Measurements from ENCODE around the gene EFHB. TPM values are rescaled to one million over a fixed set of nuclear protein-coding genes. Genes with fewer than 3 reads are reported as not detected.

The EFHB gene
- total RNA-seq, 4 donors from 2014 or later = 0.67 to 0.76 TPM; not detected in 2

- WGBS, 2 donors = 42 to 47% methylated on average over 1 of the region's 1 CpG
- intact Hi-C loops (cut with DNase I) = no loop called here
- TF ChIP-seq CTCF (IDR thresholded peaks at IDR 0.05) (no peak), POLR2A (IDR thresholded peaks at IDR 0.05) (no peak)
- Histone ChIP-seq H3K4me1 (no peaks in the 10 kb centered on the region), H3K27me3 (peaks cover 0 to 8% (median 0%) of the 10 kb centered on the region in 4 donors), H3K4me3 (no peak overlapping the region), H3K9me3 (no peaks in the 10 kb centered on the region), H3K36me3 (no peaks in the 10 kb centered on the region), H3K27ac (no peak overlapping the region)
- DNase-seq = no peak
Measured at GRCh38 chr3:19931767-19932188, 2.2 kb downstream of the EFHB start.

DNA sequence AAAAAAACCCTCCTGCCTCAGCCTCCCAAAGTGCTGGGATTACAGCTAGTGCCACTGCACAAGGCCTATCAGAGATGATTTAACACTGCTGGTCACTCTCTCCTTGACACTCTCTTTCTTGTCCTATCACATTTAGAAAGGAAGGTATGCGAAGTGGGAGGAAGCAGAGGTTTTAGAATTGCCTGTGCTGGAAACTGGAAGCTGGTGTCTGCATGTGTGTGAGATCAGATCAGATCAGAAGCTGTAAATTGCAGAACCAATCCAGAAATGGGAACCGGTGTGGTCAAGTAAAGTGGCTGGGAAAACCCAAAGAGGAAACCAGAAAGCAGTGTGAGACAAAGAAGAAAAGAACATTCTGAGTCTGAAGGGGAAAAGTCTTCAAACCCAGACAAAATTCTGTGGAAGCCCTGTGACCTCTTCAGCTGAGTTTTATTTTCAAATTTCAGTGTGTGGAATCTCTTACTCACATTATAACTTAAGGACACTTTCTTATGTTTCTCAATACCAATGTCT, 2.8 kb downstream of the EFHB start:
- intact Hi-C loops (cut with DNase I) = no loop called here
- H3K9me3 ChIP-seq = no peaks in the 10 kb centered on the region
- H3K4me3 ChIP-seq = no peak overlapping the region
- H3K4me1 ChIP-seq = no peaks in the 10 kb centered on the region
- 62% methylated on average over 2 of the region's 2 CpGs for WGBS, 2 donors
- peaks cover 0 to 8% (median 0%) of the 10 kb centered on the region in 4 donors for H3K27me3 ChIP-seq
- no peak overlapping the region for H3K27ac ChIP-seq
- no peak for DNase-seq
- TF ChIP-seq POLR2A (IDR thresholded peaks at IDR 0.05) = no peak
- no peak for TF ChIP-seq CTCF (IDR thresholded peaks at IDR 0.05)
- no peaks in the 10 kb centered on the region for H3K36me3 ChIP-seq

DNA sequence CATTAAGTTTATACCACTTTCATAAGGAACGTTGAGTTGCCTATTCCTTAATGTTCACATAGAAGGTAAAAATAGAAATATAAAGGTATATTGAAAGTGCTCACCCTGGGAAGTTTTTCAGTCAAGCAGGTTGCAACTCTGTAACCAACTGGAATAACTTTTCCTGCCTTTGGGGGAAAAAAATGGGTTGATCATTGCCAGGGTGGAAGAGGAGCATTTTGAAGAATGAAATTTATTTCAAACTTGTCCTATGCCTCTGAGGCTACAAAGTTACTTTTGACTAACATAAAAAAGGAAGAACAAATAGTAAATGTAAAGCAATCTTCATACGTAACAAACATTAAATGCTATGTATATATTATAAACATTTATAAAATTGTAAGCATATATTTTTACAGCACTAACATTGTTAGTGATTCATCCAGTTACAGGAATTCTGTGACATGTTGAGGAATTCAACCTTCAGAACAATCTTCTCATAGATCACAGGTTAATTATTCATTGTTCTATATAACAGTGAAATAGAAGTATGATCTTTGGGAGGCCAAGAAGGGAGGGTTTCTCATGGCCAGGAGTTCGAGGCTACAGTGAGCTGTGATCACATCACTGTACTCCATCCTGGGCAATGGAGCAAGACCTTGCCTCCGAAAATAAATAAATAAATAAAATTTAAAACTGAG, 13.5 kb downstream of the EFHB start:
- H3K36me3 ChIP-seq = no peaks in the 10 kb centered on the region
- intact Hi-C loops (cut with DNase I) = no loop called here
- H3K4me1 ChIP-seq = no peaks in the 10 kb centered on the region
- WGBS, 2 donors = 65 to 79% methylated on average over 4 of the region's 4 CpGs
- no peak overlapping the region for H3K4me3 ChIP-seq
- no peak for DNase-seq
- no peaks in the 10 kb centered on the region for H3K27me3 ChIP-seq
- H3K9me3 ChIP-seq = no peaks in the 10 kb centered on the region
- no peak for TF ChIP-seq POLR2A (IDR thresholded peaks at IDR 0.05)
- no peak for TF ChIP-seq CTCF (IDR thresholded peaks at IDR 0.05)
- no peak overlapping the region for H3K27ac ChIP-seq

GRCh38 chr3:19917167-19917566, 16.9 kb downstream of the EFHB start:
- DNase-seq = no peak
- no peak overlapping the region for H3K27ac ChIP-seq
- H3K27me3 ChIP-seq = no peaks in the 10 kb centered on the region
- TF ChIP-seq POLR2A (IDR thresholded peaks at IDR 0.05) (no peak), CTCF (IDR thresholded peaks at IDR 0.05) (no peak)
- 92 to 94% methylated on average over 1 of the region's 1 CpG for WGBS, 2 donors
- H3K9me3 ChIP-seq = no peaks in the 10 kb centered on the region
- H3K36me3 ChIP-seq = no peaks in the 10 kb centered on the region
- intact Hi-C loops (cut with DNase I) = no loop called here
- no peak overlapping the region for H3K4me3 ChIP-seq
- H3K4me1 ChIP-seq = no peaks in the 10 kb centered on the region

DNA sequence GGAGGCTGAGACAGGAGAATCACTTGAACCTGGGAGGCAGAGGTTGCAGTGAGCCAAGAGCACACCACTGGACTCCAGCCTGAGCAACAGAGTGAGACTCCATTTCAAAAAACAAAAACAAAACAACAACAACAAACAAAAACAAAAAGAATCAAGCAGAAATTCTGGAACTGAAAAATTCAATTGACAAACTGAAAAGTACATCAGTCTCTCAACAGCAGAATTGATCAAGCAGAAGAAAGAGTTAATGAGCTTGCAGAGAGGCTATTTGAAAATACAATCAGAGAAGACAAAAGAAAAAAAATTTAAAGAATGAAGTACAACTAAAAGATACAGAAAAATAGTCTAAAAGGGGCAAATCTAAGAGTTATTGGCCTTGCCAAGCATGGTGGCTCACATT, 22.6 kb downstream of the EFHB start:
- intact Hi-C loops (cut with DNase I) = no loop called here
- H3K27ac ChIP-seq = no peak overlapping the region
- H3K4me1 ChIP-seq = no peaks in the 10 kb centered on the region
- H3K9me3 ChIP-seq = peaks cover 0 to 7% (median 5%) of the 10 kb centered on the region in 3 donors
- no peaks in the 10 kb centered on the region for H3K36me3 ChIP-seq
- no peak overlapping the region for H3K4me3 ChIP-seq
- H3K27me3 ChIP-seq = no peaks in the 10 kb centered on the region
- no peak for TF ChIP-seq POLR2A (IDR thresholded peaks at IDR 0.05)
- no peak for TF ChIP-seq CTCF (IDR thresholded peaks at IDR 0.05)
- no peak for DNase-seq

Measured in esophagus squamous epithelium (tissue), 5 donors.